Esophagus muscularis mucosa (tissue), 4 donors: ENCODE measurements around the gene TMEM63B. TPM values are rescaled to one million over a fixed set of nuclear protein-coding genes. Genes with fewer than 3 reads are reported as not detected.

Experiments
- DNase-seq: peaks from one replicate; pipeline ENCODE4 v3.0.0-alpha.2; 2017; ENCODE audit errors: extremely low spot score
- H3K27ac ChIP-seq, 4 donors: fragments of 200-600 bp; sonication (generic); replicated peaks in 1 of 4; 1 replicate in 3 of 4; 2 replicates in 1 of 4; pipeline ENCODE4 v1.5.1; 2016 to 2019; ENCODE audit warnings: mild to moderate bottlenecking in 1 of 4
- H3K27me3 ChIP-seq, 4 donors: fragments of 200-600 bp; sonication (generic); one replicate each; pipeline versions ENCODE4 v1.5.1 to v1.6.0; 2016 to 2019
- H3K36me3 ChIP-seq, 4 donors: fragments of 200-600 bp; sonication (generic); one replicate each; pipeline ENCODE4 v1.5.1; 2016 to 2019
- H3K4me1 ChIP-seq, 4 donors: fragments of 200-600 bp; sonication (generic); one replicate each; pipeline ENCODE4 v1.5.1; 2016 to 2019
- H3K4me3 ChIP-seq, 4 donors: fragments of 200-600 bp; sonication (generic); 1 replicate in 2 of 4; 2 replicates in 2 of 4; pipeline ENCODE4 v1.5.1; 2016 to 2019; ENCODE audit warnings: mild to moderate bottlenecking in 4 of 4, moderate library complexity in 1 of 4
- H3K9me3 ChIP-seq, 4 donors: fragments of 200-600 bp; sonication (generic); 1 replicate in 3 of 4; 2 replicates in 1 of 4; pipeline ENCODE4 v1.5.1; 2016 to 2019
- CTCF ChIP-seq, 3 experiments: fragments of 200-600 bp in 2 of 3; fragments of 450-650 bp in 1 of 3; sonication (generic) in 2 of 3; IDR thresholded peaks; one replicate each; pipeline ENCODE4 v1.5.1; 2017 to 2019; ENCODE audit warnings: antibody characterized with exemption in 3 of 3, mild to moderate bottlenecking in 2 of 3, moderate library complexity in 1 of 3
- EP300 ChIP-seq: sonication (generic); formaldehyde crosslinking; IDR thresholded peaks from one replicate; pipeline ENCODE4 v1.6.1; 2017; ENCODE audit warnings: antibody characterized with exemption
- POLR2A ChIP-seq: fragments of 450-650 bp; IDR thresholded peaks from one replicate; pipeline ENCODE4 v1.6.1; 2017; ENCODE audit warnings: antibody characterized with exemption, moderate library complexity, mild to moderate bottlenecking, low read depth
- POLR2AphosphoS5 ChIP-seq, 2 donors: sonication (generic); formaldehyde crosslinking; IDR thresholded peaks; one replicate each; pipeline ENCODE4 v1.6.1; 2017; ENCODE audit warnings: antibody characterized with exemption in 2 of 2
- WGBS: methylation state at CpG from one replicate; pipeline ENCODE4 v1.1.5; 2018; 5-methylcytosine and 5-hydroxymethylcytosine counted together
- intact Hi-C: fragments of 100-400 bp; cut with DNase I; formaldehyde crosslinking; loops from one replicate; pipeline ENCODE4 v1.15.1; 2023
- total RNA-seq, 4 donors: library from RNA; depleted of rRNA; stranded (reverse); fragments of >200 nt; gene quantifications; one replicate each; pipeline versions ENCODE4 v1.1.0 to v1.2.1, GENCODE V29; 2016

The TMEM63B gene
- total RNA-seq, 4 donors from 2014 or later = 18.2 to 31.1 (median 23.3) TPM

- WGBS = 87% methylated on average over 3 of the region's 3 CpGs
- Histone ChIP-seq H3K9me3 (no peaks in the 10 kb centered on the region), H3K4me1 (peaks cover 4 to 7% (median 6%) of the 10 kb centered on the region in 4 donors), H3K36me3 (peaks cover 8 to 73% (median 53%) of the 10 kb centered on the region in 4 donors), H3K27ac (no peak overlapping the region), H3K4me3 (no peak overlapping the region), H3K27me3 (no peaks in the 10 kb centered on the region)
- TF ChIP-seq EP300 (no peak), POLR2AphosphoS5 (IDR thresholded peaks at IDR 0.05) (no peak), CTCF (IDR thresholded peaks at IDR 0.05) (no peak), POLR2A (no peak)
- intact Hi-C loops = no loop called here
- DNase-seq = no peak
Measured at GRCh38 chr6:44150317-44150917, 23.1 kb downstream of the TMEM63B start.

GRCh38 chr6:44151348-44152108, 24.2 kb downstream of the TMEM63B start:
- 47% methylated on average over 4 of the region's 31 CpGs for WGBS
- Histone ChIP-seq H3K9me3 (no peaks in the 10 kb centered on the region), H3K27ac (no peak overlapping the region), H3K4me1 (peaks cover 4 to 7% (median 6%) of the 10 kb centered on the region in 4 donors), H3K4me3 (no peak overlapping the region), H3K36me3 (peaks cover 8 to 62% (median 43%) of the 10 kb centered on the region in 4 donors), H3K27me3 (no peaks in the 10 kb centered on the region)
- no peak for TF ChIP-seq POLR2A
- TF ChIP-seq CTCF (IDR thresholded peaks at IDR 0.05) = peak in 2 of 3 experiments; percentile 97 to 99
- TF ChIP-seq EP300 = no peak
- peak; percentile 19 to 77 for TF ChIP-seq POLR2AphosphoS5 (IDR thresholded peaks at IDR 0.05)
- no peak for DNase-seq
- intact Hi-C loops = loop anchor here (1.0 kb wide), 1 partner anchor 53 kb away; no protein-coding TSS in a partner anchor

GRCh38 chr6:44152109-44152461, 24.7 kb downstream of the TMEM63B start:
- Histone ChIP-seq H3K4me1 (peaks cover 4 to 7% (median 6%) of the 10 kb centered on the region in 4 donors), H3K9me3 (no peaks in the 10 kb centered on the region), H3K4me3 (no peak overlapping the region), H3K27ac (no peak overlapping the region), H3K36me3 (peaks cover 8 to 57% (median 41%) of the 10 kb centered on the region in 4 donors), H3K27me3 (no peaks in the 10 kb centered on the region)
- DNase-seq = no peak
- 79% methylated on average over 5 of the region's 8 CpGs for WGBS
- TF ChIP-seq POLR2AphosphoS5 (IDR thresholded peaks at IDR 0.05) (no peak), CTCF (IDR thresholded peaks at IDR 0.05) (no peak), EP300 (no peak), POLR2A (no peak)
- intact Hi-C loops = loop anchor here (1.0 kb wide), 1 partner anchor 54 kb away; no protein-coding TSS in a partner anchor

- peaks cover 4 to 7% (median 6%) of the 10 kb centered on the region in 4 donors for H3K4me1 ChIP-seq
- 94% methylated on average over 14 of the region's 19 CpGs for WGBS
- H3K36me3 ChIP-seq = peaks cover 8 to 52% (median 38%) of the 10 kb centered on the region in 4 donors
- H3K27me3 ChIP-seq = no peaks in the 10 kb centered on the region
- H3K27ac ChIP-seq = no peak overlapping the region
- intact Hi-C loops = loop anchor here (1.0 kb wide), 1 partner anchor 54 kb away; no protein-coding TSS in a partner anchor
- no peaks in the 10 kb centered on the region for H3K9me3 ChIP-seq
- no peak overlapping the region for H3K4me3 ChIP-seq
- DNase-seq = no peak
- TF ChIP-seq POLR2A (no peak), EP300 (no peak), CTCF (IDR thresholded peaks at IDR 0.05) (no peak), POLR2AphosphoS5 (IDR thresholded peaks at IDR 0.05) (no peak)
Measured at GRCh38 chr6:44152533-44152932, 25.2 kb downstream of the TMEM63B start.
